HG03045 (cell line): ENCODE measurements around the gene SNX19.
"Not testable (repeated sequence)": the region's sequence is repeated elsewhere in the genome, so short reads cannot be mapped to it uniquely, and the experiment has no call there.

Experiments used
- ATAC-seq: cut with Tn5 transposase; IDR thresholded peaks from one replicate; pipeline ENCODE4 v1.9.1; 2021; ENCODE audit warnings: mild to moderate bottlenecking, moderate library complexity; ENCODE audit not compliant: unreplicated experiment

SNX19 gene

DNA sequence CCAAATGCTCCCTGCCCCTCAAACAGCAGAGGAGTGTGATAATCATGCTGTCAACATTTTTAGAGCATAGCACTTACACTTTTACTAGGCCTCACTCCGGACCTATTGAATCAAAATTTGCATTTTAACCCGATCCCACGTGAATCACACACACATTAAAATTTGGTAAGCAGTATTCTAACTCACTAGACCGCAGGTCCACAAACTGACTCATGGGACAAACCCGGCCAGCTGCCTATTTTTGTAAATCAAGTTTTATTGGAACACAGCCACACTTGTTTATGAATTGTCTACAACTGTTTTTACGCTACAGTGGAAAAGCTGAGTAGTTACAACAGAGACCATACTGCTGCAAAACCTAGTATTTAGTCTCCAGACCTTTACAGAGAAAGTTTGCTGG, 43.3 kb downstream of the SNX19 start:
- no peak for ATAC-seq

DNA sequence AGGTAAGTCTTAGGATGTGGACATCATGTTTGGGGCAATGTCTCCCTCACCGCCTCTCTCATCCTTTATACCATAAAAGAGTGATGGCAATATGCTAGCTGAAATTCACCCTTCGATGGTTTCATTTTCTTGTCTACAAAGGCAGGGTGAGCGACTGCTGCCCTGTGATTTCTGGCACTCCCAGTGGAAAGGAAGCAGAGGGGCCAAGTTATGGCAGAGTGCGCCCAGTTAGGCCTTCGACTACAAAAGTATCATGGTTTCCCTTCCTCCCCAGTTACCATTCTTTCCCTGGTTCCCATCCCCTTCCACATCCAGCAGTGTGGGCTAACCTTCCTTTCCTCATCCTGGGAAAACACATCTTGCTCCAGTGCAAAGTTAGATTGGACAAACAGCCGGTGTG, 43.8 kb downstream of the SNX19 start:
- no peak for ATAC-seq

DNA sequence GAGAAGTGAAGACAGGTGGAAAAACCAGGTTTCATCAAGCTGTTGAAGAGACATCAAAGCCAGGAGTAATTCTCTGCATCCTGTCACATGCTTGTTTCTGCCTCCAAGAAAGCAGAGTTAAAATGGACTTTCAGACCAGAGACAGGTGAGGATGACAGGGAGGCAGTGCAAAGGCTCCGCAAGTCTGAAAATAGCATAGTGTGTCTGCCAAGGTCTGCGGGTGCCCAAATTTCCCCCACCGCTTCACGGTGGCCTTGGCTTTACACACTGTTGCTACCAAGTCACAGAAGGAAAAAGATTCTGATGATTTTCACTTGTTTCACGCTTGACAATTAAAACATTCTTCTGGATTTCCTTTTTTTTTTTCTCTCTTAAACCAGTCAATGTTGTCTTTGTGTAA, 44.2 kb downstream of the SNX19 start:
- no peak for ATAC-seq

DNA sequence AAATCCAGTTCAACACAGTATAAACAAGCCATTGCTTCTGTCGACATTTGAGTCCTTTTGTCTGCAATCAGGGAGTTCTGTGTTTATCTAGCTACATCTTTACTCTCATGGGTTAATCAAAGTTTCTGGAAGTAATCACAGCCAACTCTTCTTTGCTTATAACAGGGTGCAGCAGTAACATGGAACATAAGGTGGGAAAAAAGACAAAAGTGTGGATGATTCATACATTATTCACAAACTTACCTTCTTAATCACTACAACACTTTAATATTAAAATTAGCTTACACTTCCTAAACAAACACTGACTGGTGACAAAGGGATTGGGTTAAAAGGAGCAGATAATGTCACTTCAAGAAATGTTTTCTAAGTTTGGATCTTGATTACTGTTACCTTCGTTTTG, 44.7 kb downstream of the SNX19 start:
- no peak for ATAC-seq

DNA sequence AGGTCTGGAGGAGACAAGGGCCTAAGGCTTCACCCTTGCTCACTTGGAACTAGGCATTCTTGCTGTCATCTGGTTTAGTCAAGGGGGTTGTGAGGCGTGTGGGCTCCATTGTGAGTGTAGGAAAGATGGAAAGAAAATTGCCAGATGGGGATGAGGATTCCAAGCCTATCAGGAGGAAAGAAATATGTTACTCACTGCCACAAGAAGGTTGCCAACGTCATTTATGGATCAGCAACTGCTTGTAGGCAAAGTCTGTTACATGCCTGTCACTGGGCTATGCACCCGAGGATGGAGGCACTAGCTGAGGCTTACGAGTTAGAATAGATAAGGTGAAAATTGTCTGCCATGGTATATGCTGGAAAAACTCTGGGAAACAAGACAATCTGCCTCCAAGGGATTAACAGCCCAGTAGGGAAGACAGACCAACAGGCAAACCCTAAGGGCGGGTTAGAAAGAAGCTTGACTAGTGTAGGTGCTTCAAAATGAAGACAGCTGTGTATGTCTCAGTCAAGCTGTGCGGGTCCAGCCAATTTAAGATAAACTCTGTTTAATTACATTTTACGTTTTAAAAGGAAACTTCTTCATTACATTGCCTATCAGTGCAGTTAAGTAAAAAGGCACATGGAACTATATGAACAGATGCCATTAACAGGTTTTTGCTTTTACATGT, 47.4 kb downstream of the SNX19 start:
- no peak for ATAC-seq

DNA sequence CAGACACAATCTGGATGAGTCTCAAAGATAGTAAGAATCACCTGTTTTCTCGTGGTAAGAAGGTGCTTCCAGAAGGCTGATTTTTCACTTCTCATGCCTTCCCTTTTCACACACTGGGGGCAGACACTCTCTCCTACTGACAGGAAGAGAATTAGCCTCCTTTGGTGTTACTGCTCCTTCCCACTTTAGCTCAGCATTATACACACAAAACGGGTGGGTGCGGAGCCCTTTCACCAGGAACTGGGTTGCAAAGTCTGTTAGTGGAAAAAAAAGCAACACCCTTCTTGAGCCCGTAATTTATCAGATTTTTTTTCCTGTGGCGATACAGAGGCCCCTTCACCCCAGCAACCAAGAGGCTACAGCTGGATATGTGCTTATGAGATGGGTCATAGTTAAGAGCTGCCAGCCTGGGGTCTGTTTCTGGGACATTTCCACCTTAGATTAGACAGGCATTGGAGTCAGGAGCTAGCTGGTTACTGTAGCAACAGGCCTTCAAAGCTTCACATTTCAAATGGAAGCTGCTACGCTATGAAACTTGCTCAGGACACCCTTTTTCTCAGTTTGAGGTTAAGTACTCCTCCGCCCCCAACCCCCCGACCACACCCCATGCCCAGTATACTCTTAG, 48.1 kb downstream of the SNX19 start:
- no peak for ATAC-seq

DNA sequence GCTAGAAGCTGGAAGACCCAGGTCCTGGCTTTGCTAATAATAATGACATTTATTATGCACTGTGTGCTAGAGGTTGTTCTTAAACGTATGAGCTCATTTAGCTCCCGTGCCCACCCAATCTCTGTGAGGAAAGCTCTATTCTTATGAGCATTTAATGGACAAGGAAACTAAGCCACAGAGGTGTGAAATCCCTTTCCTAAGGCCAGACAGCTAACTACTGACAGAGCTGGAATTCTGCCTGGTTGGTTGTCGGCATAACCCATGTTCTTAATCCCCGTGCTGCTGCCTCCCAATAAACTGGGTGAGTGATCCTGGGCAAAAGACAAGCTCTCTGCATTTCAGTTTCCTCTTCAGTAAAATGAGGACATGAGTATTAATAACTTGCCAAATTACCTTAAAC, 49.4 kb downstream of the SNX19 start:
- no peak for ATAC-seq

DNA sequence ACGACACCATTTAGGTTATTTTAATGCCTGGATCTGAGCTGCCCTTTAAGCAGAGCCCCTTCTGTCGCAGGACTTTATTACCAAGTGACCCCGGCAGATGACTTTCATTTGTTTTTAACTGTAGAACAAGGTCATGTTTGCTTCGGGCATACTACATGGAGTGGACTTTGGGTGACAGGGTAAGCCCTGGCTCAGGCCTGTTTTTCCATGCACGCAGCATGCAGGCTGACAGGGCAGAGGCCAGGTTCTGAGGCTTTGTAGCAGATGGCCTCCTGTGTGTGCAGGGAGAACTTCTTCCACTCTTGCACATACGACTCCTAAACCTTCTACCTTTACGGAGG, 50.5 kb downstream of the SNX19 start:
- ATAC-seq: no peak

DNA sequence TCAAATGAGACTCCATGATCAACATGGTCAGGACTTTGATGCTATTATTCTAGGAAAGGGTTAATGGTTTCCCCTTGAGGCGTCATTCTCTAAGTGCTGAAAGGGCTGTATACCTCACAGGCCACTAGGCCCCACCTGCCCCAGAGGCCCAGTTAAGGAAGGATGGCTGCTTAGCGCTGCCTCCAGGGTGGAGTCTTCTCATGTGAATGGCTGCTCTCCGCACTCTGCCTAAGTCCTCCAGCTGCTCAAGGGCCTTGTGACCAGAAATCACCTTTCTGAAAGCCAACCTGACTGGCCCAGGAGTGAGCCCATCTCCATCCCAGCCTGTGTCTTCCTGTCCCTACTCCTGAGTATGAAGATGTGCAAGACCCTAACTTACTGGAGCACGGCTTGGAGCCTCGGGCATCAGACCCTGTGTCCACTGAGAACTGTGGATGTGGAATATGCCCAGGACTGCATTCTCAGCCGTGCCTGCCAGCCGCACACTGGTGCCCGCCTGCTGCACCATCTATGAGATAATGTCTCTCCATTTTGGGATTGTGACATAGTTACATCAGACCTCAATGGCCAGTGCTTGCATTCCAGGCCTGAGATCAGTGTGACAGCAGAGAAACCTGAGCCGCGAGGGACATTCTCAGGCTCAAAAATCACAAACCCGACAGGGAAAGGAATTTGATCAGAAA, 51.0 kb downstream of the SNX19 start:
- ATAC-seq: no peak

DNA sequence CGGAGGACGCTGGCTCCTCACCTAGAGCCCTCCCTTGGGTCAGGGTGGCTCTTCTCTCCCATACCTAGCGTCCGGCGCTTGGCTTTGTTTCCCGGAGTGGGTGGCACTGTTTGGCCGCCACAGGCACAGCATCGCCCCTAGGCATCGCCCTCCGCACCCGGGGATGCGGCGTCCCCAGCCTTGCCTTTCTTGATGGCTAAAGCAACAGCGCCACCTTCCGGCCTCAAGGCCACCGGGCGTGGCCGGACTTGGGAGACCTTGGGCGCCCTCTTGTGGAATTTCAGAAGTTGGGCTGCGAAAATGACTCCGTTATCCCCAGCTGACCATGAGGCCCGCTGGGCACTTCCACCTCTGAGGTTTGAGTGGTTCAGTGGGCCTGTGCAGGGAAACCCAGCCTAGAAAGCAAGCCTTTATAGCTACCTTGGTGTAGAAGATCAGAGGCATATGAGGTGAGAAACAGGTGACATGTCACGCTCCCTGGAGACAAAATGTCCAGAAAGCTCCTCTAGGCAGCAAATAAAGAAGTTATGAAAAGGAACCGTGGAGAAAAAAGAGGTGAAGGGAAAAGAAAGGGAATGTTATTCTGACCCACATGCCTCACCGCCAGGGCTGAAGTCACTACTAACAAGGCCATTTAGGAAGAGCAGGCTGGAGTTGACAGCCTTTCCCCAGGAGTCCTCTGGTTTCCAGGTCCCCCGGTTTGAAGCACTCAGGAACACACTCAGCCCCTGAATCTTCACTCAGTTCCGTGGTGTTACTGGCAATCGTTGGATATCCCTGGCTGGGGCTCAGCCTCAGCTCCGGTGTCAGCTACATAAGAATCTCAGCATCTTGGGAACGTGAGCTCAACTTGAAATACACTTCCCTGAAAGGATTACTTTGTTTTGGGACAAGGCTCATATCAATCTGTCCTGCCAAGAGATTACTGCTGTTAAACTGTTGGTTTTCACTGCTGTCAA, 54.1 kb downstream of the SNX19 start:
- ATAC-seq: peak; percentile 64

DNA sequence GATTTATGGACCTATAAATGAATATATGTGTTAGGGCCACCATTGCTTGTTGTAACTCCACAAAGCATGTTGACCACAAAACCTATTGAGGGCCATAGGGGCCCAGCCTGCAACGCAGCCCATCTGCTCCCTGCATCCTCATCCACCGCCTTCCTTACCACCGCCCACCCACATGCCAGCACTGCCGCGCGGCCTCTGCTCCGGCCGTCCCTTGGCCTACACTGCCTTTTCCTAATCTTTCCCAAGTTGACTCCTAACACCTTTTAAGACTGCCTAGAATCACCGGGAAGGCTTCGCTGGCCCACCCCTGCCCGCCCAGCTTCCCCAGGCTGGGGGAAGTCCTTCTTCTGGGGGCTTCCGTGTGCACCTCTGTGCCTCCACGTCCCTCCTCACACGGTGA, 55.0 kb downstream of the SNX19 start:
- no peak for ATAC-seq

DNA sequence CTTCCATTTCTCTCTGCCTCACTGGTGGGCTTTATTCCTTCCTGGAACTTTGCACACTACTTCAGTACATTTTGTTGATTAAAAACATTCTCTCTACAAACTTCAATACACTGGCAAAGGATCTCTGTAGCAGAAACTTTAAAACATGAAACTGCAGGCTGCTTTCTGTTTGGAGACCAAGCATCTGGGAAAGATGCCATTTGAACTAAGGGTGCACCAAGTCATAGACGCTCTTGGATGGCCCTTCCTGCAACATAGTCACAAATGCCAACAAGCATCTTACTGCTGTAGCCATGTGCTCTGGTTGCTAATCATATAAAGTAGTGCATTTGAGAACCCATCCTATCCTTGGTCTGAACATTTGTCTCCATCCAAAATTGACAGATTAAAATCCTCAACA, 56.4 kb downstream of the SNX19 start:
- no peak for ATAC-seq

DNA sequence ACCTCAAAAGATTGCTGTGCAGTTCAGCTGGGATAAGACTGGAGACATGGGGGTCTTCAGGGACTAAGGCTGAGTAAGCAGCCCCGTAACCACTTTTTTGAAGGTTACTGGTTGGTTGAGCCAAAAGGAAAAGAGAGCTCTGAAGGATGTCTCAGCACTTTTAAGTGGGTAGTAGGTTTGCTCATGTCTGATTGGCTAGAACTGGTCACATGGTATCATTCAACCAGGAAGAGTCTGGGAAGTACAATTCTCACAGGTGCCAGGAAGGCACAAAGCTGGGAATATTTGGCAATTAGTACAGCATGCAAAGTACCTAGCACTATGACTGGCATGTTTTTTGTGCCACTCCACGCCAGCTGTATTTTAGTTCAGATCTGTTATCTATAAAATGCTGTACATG, 58.1 kb downstream of the SNX19 start:
- no peak for ATAC-seq

DNA sequence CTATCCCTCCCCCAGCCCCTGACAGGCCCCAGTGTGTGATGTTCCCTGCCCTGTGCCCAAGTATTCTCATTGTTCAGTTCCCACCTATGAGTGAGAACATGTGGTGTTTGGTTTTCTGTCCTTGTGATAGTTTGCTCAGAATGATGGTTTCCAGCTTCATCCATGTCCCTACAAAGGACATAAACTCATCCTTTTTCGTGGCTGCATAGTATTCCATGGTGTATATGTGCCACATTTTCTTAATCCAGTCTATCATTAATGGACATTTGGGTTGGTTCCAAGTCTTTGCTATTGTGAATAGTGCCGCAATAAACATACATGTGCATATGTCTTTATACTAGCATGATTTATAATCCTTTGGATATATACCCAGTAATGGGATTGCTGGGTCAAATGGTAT, 60.6 kb downstream of the SNX19 start:
- ATAC-seq: not testable (repeated sequence)

DNA sequence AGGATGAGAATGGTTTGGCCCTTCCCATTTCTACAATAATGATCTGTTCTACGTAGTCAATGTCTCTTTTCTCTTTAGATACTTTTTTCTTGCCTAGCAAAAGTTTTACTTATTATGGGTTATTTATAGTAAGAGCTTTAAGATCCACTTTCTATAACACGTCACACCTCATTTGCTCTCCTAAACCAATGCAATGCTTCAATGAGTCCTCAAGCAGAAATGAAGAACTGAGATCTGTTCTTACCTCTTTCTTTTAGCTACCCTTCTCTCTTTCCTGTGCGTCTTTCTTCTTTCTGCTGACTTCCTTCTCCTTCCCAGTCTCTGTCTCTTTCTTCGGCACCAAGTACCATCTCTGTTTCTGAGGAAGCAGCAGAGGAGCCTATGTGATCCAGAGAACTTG, 61.8 kb downstream of the SNX19 start:
- ATAC-seq: no peak

DNA sequence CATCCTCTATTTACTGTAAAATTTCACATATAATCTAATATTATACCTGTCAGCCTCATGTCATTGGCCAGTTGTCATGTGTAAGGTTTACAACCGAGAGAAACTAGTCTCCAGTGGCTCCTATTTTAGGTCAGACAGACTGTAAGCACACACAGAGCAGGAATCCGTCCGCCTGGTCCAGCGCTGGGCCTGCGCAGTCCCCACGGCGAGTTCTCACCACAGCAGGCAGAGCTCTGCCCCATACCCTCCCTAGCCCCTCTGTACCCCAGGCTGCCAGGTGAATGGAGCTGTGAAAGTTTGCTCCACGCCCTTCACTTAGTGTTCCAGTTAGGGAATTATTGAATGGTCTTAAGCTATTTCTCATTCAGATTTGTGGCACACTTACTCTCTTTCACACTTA, 63.7 kb downstream of the SNX19 start:
- ATAC-seq: no peak

DNA sequence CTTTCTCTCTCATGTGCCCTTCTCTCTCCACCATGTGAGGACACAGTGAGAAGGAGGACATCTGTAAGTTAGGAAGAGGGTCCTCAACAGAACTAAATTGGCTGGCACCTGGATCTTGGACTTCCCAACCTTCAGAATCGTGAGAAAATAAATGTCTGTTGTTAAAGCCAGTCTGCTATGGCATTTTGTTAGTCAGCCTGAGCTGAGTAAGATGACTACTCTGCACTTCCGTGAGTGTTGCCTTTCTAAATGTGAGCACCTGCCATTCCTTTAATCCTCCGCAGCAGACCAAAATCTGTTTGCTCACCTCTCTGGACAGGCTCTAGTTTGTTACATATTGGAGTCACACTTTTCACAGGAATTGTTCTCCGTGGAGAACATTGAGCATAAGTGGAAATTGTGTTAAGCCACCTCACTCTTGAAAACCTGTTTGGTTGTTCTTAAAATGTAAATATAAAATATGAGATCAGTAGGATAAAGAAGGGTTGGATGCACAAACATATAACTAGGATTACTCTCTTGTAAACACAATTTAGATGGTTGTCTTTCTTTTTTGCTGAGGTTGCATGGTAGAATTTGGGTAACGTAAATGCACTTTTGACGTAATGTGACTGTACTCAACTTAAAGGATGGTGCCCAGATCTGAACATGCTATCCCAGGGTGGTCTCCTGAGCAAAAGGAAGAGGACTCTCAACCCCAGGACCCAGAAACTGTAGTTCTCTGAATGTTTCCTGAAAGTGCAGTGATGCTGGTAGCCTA, 65.9 kb downstream of the SNX19 start:
- ATAC-seq: no peak

DNA sequence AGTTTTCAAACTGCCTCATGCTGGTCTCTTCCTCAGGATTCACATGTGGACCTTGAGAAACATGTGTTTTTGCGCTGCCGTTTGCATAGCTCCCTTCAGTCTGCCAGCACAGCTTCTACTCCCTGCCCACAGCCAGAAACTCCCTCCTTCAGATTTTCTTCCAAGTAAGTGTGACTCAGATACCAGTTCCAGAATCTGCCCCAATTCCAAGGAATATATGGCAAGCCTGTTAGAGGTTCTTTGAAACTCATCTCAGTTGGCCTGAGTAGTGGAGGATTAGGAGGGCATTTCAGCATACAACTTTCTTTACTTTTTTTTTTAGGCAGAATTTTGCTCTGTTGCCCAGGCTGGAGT, 67.1 kb downstream of the SNX19 start:
- ATAC-seq: no peak

DNA sequence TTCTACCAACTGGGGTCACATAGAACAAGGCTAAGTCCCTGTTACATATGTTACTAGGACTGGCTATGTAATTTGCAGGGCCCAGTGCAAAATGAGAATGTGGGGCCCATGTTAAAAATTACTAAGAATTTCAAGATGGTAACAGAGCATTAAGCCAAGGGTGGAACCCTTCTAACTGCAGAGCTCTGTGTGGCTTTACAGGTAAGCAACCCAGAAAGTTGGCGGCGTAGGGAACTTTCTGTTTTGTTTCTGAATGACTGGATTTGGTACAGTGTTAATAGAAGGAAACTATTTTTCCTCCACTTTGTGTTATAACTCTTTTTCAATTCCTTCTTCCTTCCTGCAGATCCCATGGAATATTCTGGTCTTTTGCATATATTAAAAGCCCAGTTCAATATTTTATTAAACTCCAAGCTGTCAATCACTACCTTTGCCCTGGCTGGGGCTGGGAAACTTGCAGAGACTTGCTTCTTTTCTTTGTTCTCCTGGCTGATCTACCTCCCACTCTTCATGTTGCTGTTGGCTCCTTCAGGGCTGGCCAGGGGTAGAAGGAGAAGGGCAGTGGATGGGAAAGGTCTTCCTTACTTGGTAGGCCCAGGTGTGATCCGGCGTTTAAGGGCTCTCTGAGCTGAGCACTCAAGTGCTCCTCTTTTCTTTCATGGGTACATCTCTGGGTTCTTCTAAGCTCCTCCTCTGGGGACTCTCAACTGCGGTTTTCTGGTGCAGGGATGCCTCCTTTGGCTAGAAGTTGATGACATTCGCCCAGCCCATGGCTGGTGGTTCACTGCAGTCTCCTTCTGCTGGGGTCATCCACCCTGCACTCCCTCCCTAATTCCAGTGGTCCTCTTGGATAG, 67.7 kb downstream of the SNX19 start:
- ATAC-seq: no peak

DNA sequence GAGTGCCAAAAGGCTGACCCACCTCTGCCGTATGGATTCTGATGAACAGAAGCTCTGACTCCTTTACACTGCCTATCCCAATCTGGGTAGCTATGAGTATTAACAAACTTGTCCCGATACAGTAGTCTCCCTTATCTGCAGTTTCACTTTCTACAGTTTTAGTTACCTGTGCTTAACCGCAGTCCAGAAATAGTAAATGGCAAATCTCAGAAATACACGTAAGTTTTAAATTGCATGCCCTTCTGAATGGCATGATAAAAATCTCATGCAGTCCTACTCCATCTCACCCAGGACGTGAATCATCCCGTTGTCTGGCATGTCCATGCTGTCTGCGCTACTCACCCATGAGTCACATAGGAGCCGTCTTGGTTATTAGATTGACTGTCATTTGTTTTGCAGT, 68.8 kb downstream of the SNX19 start:
- no peak for ATAC-seq
